CD4-positive, alpha-beta T cell (primary cell): ENCODE results near the gene MCF2L2. TPM values are rescaled to one million over a fixed set of nuclear protein-coding genes. Genes with fewer than 3 reads are reported as not detected.

Experiments
- ATAC-seq: fragments of 200-7000 bp; cut with Tn5 transposase; one replicate; pipeline ENCODE4 v1.10.0; 2022; ENCODE audit warnings: mild to moderate bottlenecking; ENCODE audit not compliant: poor library complexity
- CTCF ChIA-PET: fragments of 350-600 bp; sonication (Branson Sonifier 250); formaldehyde crosslinking; loops from one replicate; lab custom pipeline; 2021; ENCODE audit warnings: antibody characterized with exemption, inconsistent platforms; lab: Charles Lee
- POLR2A ChIA-PET: fragments of 350-600 bp; sonication (Branson Sonifier 250); formaldehyde crosslinking; loops from one replicate; lab custom pipeline; 2021; ENCODE audit warnings: antibody characterized with exemption, inconsistent platforms; lab: Charles Lee
- DNase-seq, 14 experiments: peaks; one replicate each; pipeline ENCODE4 v3.0.0-alpha.2; 2013 to 2020; ENCODE audit warnings: mixed read lengths in 2 of 14
- H3K27ac ChIP-seq, 2 donors: one replicate each; pipeline versions ENCODE4 v1.5.1 to v1.7.0; 2013; ENCODE audit warnings: low read length in 2 of 2, low read depth in 1 of 2, mild to moderate bottlenecking in 1 of 2
- H3K27me3 ChIP-seq, 2 experiments: 1 replicate in 1 of 2; 2 replicates in 1 of 2; pipeline versions ENCODE4 v1.6.1 to v1.7.0; 2013; ENCODE audit warnings: low read length in 2 of 2, control low read depth in 1 of 2, mild to moderate bottlenecking in 1 of 2, moderate library complexity in 1 of 2; ENCODE audit not compliant: insufficient read depth in 2 of 2, control insufficient read depth in 1 of 2
- H3K36me3 ChIP-seq: one replicate; pipeline ENCODE4 v1.6.1; 2013; ENCODE audit warnings: low read length, control low read depth; ENCODE audit not compliant: insufficient read depth
- H3K4me1 ChIP-seq: one replicate; pipeline ENCODE4 v1.6.1; 2013; ENCODE audit warnings: low read length, control low read depth; ENCODE audit not compliant: insufficient read depth
- H3K4me3 ChIP-seq: one replicate; pipeline ENCODE4 v1.5.1; 2013; ENCODE audit warnings: mild to moderate bottlenecking, low read length, moderate library complexity
- H3K9me3 ChIP-seq, 2 experiments: 1 replicate in 1 of 2; 2 replicates in 1 of 2; pipeline versions ENCODE4 v1.6.1 to v1.7.0; 2013; ENCODE audit warnings: low read length in 2 of 2, mild to moderate bottlenecking in 2 of 2, control low read depth in 1 of 2, moderate library complexity in 1 of 2; ENCODE audit not compliant: control insufficient read depth in 1 of 2, insufficient read depth in 1 of 2
- H3K27ac Mint-ChIP-seq: one replicate; pipeline ENCODE4 v1.8.0; 2020; ENCODE audit warnings: mixed read lengths
- H3K27me3 Mint-ChIP-seq: one replicate; pipeline ENCODE4 v1.8.0; 2021; ENCODE audit warnings: mixed read lengths
- H3K36me3 Mint-ChIP-seq: one replicate; pipeline ENCODE4 v1.8.0; 2021; ENCODE audit warnings: low read depth, mixed read lengths
- H3K4me1 Mint-ChIP-seq: one replicate; pipeline ENCODE4 v1.8.0; 2021; ENCODE audit warnings: low read depth, mixed read lengths
- H3K4me3 Mint-ChIP-seq: one replicate; pipeline ENCODE4 v1.8.0; 2020; ENCODE audit warnings: mild to moderate bottlenecking, mixed read lengths
- H3K9me3 Mint-ChIP-seq: one replicate; pipeline ENCODE4 v1.8.0; 2020; ENCODE audit warnings: mixed read lengths
- CTCF ChIP-seq: fragments of 200-600 bp; IDR thresholded peaks from one replicate; pipeline ENCODE4 v1.8.0; 2022; ENCODE audit warnings: antibody characterized with exemption, mild to moderate bottlenecking
- intact Hi-C, 2 experiments: fragments of 100-400 bp; cut with DNase I in 1 of 2; cut with micrococcal nuclease in 1 of 2; formaldehyde crosslinking; loops; one replicate each; pipeline versions ENCODE4 v1.15.1 to v1.9.0; 2023 to 2025; cut with DNase I, micrococcal nuclease
- total RNA-seq, 174 experiments: library from RNA in 2 of 174; stranded (reverse) in 2 of 174; gene quantifications; one replicate each; pipeline ENCODE4 v1.2.3 and lab custom pipeline; 2021 to 2026

The MCF2L2 gene
- total RNA-seq, 2 experiments from 2014 or later, result 3.8 to 4.1 TPM

- Histone ChIP-seq H3K27ac (no peak overlapping the region), H3K9me3 (no peaks in the 10 kb centered on the region), H3K36me3 (no peaks in the 10 kb centered on the region), H3K4me3 (no peak overlapping the region), H3K27me3 (no peaks in the 10 kb centered on the region), H3K4me1 (no peaks in the 10 kb centered on the region)
- no peak for TF ChIP-seq CTCF
- Mint-ChIP-seq H3K4me1 (peaks cover 10% of the 10 kb centered on the region), H3K9me3 (no peaks in the 10 kb centered on the region), H3K36me3 (no peaks in the 10 kb centered on the region), H3K27me3 (no peaks in the 10 kb centered on the region), H3K4me3 (no peak overlapping the region), H3K27ac (no peak overlapping the region)
- ChIA-PET POLR2A (no interaction called here), CTCF (no interaction called here)
- intact Hi-C loops, result no loop called here
- DNase-seq (no peak), ATAC-seq (no peak)
Measured at GRCh38 chr3:183370391-183370790, 58.0 kb downstream of the MCF2L2 start.

GRCh38 chr3:183369627-183370026 is 58.8 kb downstream of the MCF2L2 start:
- H3K27ac ChIP-seq, result no peak overlapping the region
- no peak for DNase-seq
- TF ChIP-seq CTCF, result no peak
- ChIA-PET CTCF (no interaction called here), POLR2A (no interaction called here)
- H3K4me1 ChIP-seq, result no peaks in the 10 kb centered on the region
- H3K9me3 ChIP-seq, result no peaks in the 10 kb centered on the region
- Mint-ChIP-seq H3K27me3 (no peaks in the 10 kb centered on the region), H3K4me3 (no peak overlapping the region), H3K4me1 (peaks cover 10% of the 10 kb centered on the region), H3K36me3 (no peaks in the 10 kb centered on the region), H3K9me3 (no peaks in the 10 kb centered on the region), H3K27ac (no peak overlapping the region)
- intact Hi-C loops, result no loop called here
- no peak overlapping the region for H3K4me3 ChIP-seq
- H3K27me3 ChIP-seq, result no peaks in the 10 kb centered on the region
- H3K36me3 ChIP-seq, result no peaks in the 10 kb centered on the region
- no peak for ATAC-seq

- ATAC-seq (no peak), DNase-seq (no peak)
- H3K4me3 ChIP-seq, result no peak overlapping the region
- no peak overlapping the region for H3K27ac ChIP-seq
- no peaks in the 10 kb centered on the region for H3K27me3 Mint-ChIP-seq
- peaks cover 10% of the 10 kb centered on the region for H3K4me1 Mint-ChIP-seq
- intact Hi-C loops, result no loop called here
- no peaks in the 10 kb centered on the region for H3K9me3 Mint-ChIP-seq
- no peak overlapping the region for H3K27ac Mint-ChIP-seq
- TF ChIP-seq CTCF, result no peak
- no peaks in the 10 kb centered on the region for H3K36me3 Mint-ChIP-seq
- no peaks in the 10 kb centered on the region for H3K27me3 ChIP-seq
- H3K4me3 Mint-ChIP-seq, result no peak overlapping the region
- no peaks in the 10 kb centered on the region for H3K9me3 ChIP-seq
- CTCF ChIA-PET, result interaction anchor here (1.6 kb wide), 1 partner anchor 13 kb away, joined by 3 read pairs; no protein-coding TSS in a partner anchor
- no peaks in the 10 kb centered on the region for H3K4me1 ChIP-seq
- H3K36me3 ChIP-seq, result no peaks in the 10 kb centered on the region
- POLR2A ChIA-PET, result no interaction called here
Measured at GRCh38 chr3:183369117-183369516, 59.3 kb downstream of the MCF2L2 start.
